CD4-positive, CD25-positive, alpha-beta regulatory T cell (primary cell): ENCODE results near the gene TOMM20L. TPM values are rescaled to one million over a fixed set of nuclear protein-coding genes. Genes with fewer than 3 reads are reported as not detected.
"Not testable (repeated sequence)": the region's sequence is repeated elsewhere in the genome, so short reads cannot be mapped to it uniquely, and the experiment has no call there.

Experiments used
- ATAC-seq, 2 donors: fragments of 150-1000 bp; cut with Tn5 transposase; one replicate each; pipeline ENCODE4 v1.10.0; 2021; ENCODE audit warnings: low read depth in 2 of 2, moderate number of reproducible peaks in 2 of 2, moderate library complexity in 1 of 2
- DNase-seq, 3 donors: peaks; one replicate each; pipeline versions ENCODE4 v3.0.0 to v3.0.0-alpha.2; 2012 to 2022; ENCODE audit warnings: mixed read lengths in 1 of 3
- H3K27ac ChIP-seq: one replicate; pipeline ENCODE4 v1.7.0; 2013; ENCODE audit warnings: mild to moderate bottlenecking, low read length; ENCODE audit not compliant: insufficient read depth, poor library complexity, severe bottlenecking
- H3K27me3 ChIP-seq: one replicate; pipeline ENCODE4 v1.7.0; 2013; ENCODE audit warnings: low read length; ENCODE audit not compliant: control insufficient read depth, insufficient read depth
- H3K36me3 ChIP-seq: one replicate; pipeline ENCODE4 v1.7.0; 2013; ENCODE audit warnings: mild to moderate bottlenecking, low read length, moderate library complexity; ENCODE audit not compliant: control insufficient read depth, insufficient read depth
- H3K4me1 ChIP-seq: 2 replicates; pipeline ENCODE4 v1.7.0; 2013; ENCODE audit warnings: mild to moderate bottlenecking, low read length; ENCODE audit not compliant: insufficient read depth, control insufficient read depth, poor library complexity, severe bottlenecking
- H3K4me3 ChIP-seq: one replicate; pipeline ENCODE4 v1.7.0; 2013; ENCODE audit warnings: low read depth, mild to moderate bottlenecking, low read length, moderate library complexity
- H3K9me3 ChIP-seq, 2 experiments: 1 replicate in 1 of 2; 2 replicates in 1 of 2; pipeline ENCODE4 v1.7.0; 2013; ENCODE audit warnings: low read length in 2 of 2, mild to moderate bottlenecking in 1 of 2, moderate library complexity in 1 of 2; ENCODE audit not compliant: control insufficient read depth in 2 of 2
- H3K27ac Mint-ChIP-seq, 3 donors: one replicate each; pipeline ENCODE4 v1.8.0; 2020 to 2022; ENCODE audit warnings: mild to moderate bottlenecking in 3 of 3, mixed read lengths in 3 of 3, moderate library complexity in 2 of 3
- H3K27me3 Mint-ChIP-seq: one replicate; pipeline ENCODE4 v1.8.0; 2022; ENCODE audit warnings: mild to moderate bottlenecking, mixed read lengths
- H3K36me3 Mint-ChIP-seq: one replicate; pipeline ENCODE4 v1.8.0; 2020; ENCODE audit warnings: mixed read lengths
- H3K4me1 Mint-ChIP-seq, 4 donors: one replicate each; pipeline ENCODE4 v1.8.0; 2020 to 2022; ENCODE audit warnings: mixed read lengths in 4 of 4, mild to moderate bottlenecking in 1 of 4
- H3K4me3 Mint-ChIP-seq, 4 donors: one replicate each; pipeline ENCODE4 v1.8.0; 2020 to 2022; ENCODE audit warnings: mild to moderate bottlenecking in 4 of 4, mixed read lengths in 4 of 4, moderate library complexity in 3 of 4
- H3K9me3 Mint-ChIP-seq, 7 donors: one replicate each; pipeline ENCODE4 v1.8.0; 2020 to 2022; ENCODE audit warnings: mixed read lengths in 7 of 7, mild to moderate bottlenecking in 3 of 7, moderate library complexity in 2 of 7
- polyA plus RNA-seq, 4 donors: library from polyadenylated mRNA; unstranded; fragments of 300-500 nt; fragmentation: Illumina TruSeq; gene quantifications; one replicate each; pipeline ENCODE4 v1.2.3, GENCODE V29; 2021
- total RNA-seq: library from RNA; stranded (reverse); gene quantifications from one replicate; pipeline ENCODE4 v1.2.3, GENCODE V29; 2022

TOMM20L gene
- total and polyA plus RNA-seq, 5 donors from 2014 or later: 0.47 TPM; not detected in 4

DNA sequence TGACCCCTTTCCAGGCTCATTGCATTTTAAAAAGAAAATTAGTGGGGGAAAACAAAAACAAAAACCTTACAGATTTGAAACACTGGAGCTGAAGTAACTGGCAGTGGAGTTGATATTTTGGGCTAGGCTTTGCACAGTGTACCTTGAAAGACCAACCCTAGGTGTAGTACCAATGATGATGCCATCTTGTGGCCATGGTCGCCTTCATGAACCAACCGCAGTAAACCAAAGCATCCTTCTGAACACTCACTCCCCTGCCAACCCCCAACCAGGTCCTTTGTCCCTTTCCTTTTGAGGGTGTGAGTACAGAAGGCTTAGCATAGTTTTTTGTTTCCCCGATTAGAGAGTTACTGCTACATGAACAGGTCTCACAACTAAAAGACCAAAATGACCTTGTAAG lies 5.9 kb downstream of the TOMM20L start:
- Histone ChIP-seq H3K36me3 (no peaks in the 10 kb centered on the region), H3K27me3 (no peaks in the 10 kb centered on the region), H3K4me3 (no peak overlapping the region), H3K4me1 (peaks cover under 1% of the 10 kb centered on the region), H3K9me3 (no peaks in the 10 kb centered on the region), H3K27ac (no peak overlapping the region)
- H3K36me3 Mint-ChIP-seq: peaks cover 4% of the 10 kb centered on the region
- H3K27ac Mint-ChIP-seq: no peak overlapping the region
- DNase-seq (peak in 1 of 3 donors; percentile 34), ATAC-seq (no peak)
- H3K27me3 Mint-ChIP-seq: no peaks in the 10 kb centered on the region
- H3K9me3 Mint-ChIP-seq: no peaks in the 10 kb centered on the region
- H3K4me3 Mint-ChIP-seq: no peak overlapping the region
- H3K4me1 Mint-ChIP-seq: peaks cover 4 to 8% (median 6%) of the 10 kb centered on the region in 4 donors

DNA sequence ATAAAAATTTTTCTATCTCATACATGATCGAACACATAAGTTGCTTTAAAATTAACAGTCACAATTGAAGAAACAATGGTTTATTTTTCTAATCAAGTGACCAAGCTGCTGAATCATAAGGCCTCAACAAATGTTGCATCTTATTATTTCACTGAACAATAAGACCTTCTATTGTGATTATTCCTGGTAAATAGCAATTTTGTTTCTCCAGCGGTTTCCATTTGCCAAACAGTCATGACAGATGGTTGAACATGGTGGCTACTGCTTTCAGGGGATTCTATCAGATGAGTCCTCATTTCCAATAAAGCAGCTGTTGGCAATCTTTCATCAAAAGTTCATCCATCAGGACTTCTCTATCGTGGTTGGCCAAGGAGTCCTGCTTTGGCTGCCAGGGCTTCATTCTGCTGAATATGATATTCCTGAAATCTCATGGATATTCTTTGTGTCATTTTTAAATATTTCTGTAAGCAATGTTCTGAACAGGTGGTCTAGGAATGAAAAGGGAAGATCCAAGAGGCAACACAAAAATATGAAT lies 13.0 kb downstream of the TOMM20L start:
- Mint-ChIP-seq H3K9me3 (no peaks in the 10 kb centered on the region), H3K36me3 (peaks cover 17% of the 10 kb centered on the region), H3K4me1 (peaks cover 0 to 4% (median 1%) of the 10 kb centered on the region in 4 donors), H3K4me3 (no peak overlapping the region), H3K27me3 (no peaks in the 10 kb centered on the region), H3K27ac (no peak overlapping the region)
- H3K4me1 ChIP-seq: no peaks in the 10 kb centered on the region
- no peak for DNase-seq
- no peaks in the 10 kb centered on the region for H3K27me3 ChIP-seq
- H3K27ac ChIP-seq: no peak overlapping the region
- ATAC-seq: no peak
- H3K36me3 ChIP-seq: peaks cover 32% of the 10 kb centered on the region
- H3K9me3 ChIP-seq: no peaks in the 10 kb centered on the region
- H3K4me3 ChIP-seq: no peak overlapping the region

DNA sequence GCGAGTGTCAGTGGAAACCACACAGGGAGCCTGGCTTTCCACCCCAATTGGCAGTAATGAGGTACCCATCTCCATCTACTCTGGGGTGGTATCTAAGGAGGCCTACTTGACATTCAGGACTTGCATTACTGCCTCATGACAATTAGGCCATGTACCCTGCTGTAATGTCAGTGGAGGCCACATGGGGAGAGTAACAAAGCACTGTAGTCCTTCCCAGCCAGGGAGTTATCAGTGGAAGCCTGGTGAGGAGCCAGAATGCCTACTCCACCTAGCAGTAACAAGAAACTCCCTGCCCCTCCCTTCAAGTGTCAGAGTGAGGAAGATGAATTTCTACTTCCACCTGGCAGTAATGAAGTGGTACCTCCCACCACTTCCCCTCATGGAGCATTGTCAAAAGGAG lies 19.1 kb downstream of the TOMM20L start:
- no peak for ATAC-seq

DNA sequence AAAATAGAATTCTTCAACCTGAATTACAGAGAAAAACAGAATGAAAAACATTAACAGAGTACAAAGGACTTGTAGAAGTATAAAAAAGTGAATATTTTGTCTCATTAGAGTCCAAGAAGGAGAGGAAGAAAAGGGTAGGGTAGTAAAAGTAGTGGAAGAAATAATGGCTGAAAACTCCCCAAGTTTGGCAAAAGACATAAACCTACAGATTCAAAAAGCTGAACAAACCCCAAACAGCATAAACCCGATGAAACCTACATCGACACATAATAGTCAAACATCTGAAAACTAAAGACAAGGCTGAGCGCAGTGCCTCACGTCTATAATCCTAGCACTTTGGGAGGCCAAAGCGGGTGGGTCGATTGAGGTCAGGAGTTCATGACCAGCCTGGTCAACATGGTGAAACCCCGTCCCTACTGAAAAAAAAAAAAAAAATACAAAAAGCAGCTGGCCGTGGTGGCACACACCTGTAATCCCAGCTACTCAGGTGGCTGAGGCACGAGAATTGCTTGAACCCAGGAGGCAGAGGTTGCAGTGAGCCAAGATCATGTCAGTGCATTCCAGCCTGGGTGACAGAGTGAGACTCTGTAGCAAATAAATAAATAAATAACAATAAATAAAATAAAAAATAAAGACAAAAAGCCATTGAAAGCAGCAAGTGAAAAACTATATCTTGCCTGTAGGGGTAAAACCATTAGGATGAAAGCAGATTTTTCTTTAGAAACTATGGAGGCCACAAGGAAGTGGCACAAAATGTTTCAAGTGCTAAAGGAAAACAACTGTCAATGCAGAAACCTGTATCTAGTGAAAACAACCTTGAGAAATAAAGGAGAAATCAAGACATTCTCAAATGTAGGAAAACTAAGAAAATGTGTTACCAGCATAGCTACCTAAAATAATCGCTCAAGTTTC lies 20.2 kb downstream of the TOMM20L start:
- no peak for DNase-seq
- H3K27ac ChIP-seq: no peak overlapping the region
- no peaks in the 10 kb centered on the region for H3K9me3 ChIP-seq
- no peaks in the 10 kb centered on the region for H3K27me3 ChIP-seq
- Mint-ChIP-seq H3K27ac (no peak overlapping the region), H3K4me3 (no peak overlapping the region), H3K27me3 (no peaks in the 10 kb centered on the region), H3K36me3 (peaks cover 41% of the 10 kb centered on the region), H3K9me3 (peaks cover 0 to 1% (median 0%) of the 10 kb centered on the region in 7 donors), H3K4me1 (peaks cover 6 to 30% (median 19%) of the 10 kb centered on the region in 4 donors)
- H3K4me3 ChIP-seq: no peak overlapping the region
- no peaks in the 10 kb centered on the region for H3K4me1 ChIP-seq
- ATAC-seq: no peak
- peaks cover 34% of the 10 kb centered on the region for H3K36me3 ChIP-seq

More for the DNA sequence above, 19.1 kb downstream of the TOMM20L start:
- peaks cover 0 to 1% (median 0%) of the 10 kb centered on the region in 7 donors for H3K9me3 Mint-ChIP-seq
- no peaks in the 10 kb centered on the region for H3K27me3 Mint-ChIP-seq
- peaks cover 41% of the 10 kb centered on the region for H3K36me3 Mint-ChIP-seq
- peaks cover 4 to 27% (median 19%) of the 10 kb centered on the region in 4 donors for H3K4me1 Mint-ChIP-seq
- no peak overlapping the region for H3K27ac Mint-ChIP-seq
- Histone ChIP-seq H3K9me3 (no peaks in the 10 kb centered on the region), H3K27me3 (no peaks in the 10 kb centered on the region), H3K27ac (no peak overlapping the region), H3K4me3 (no peak overlapping the region), H3K4me1 (no peaks in the 10 kb centered on the region), H3K36me3 (peaks cover 38% of the 10 kb centered on the region)
- H3K4me3 Mint-ChIP-seq: no peak overlapping the region
- DNase-seq: peak in 1 of 3 donors; percentile 10

GRCh38 chr14:58416934-58417333 lies 21.2 kb downstream of the TOMM20L start:
- not testable (repeated sequence) for H3K9me3 Mint-ChIP-seq, H3K27ac ChIP-seq, H3K27me3 ChIP-seq, H3K27me3 Mint-ChIP-seq, H3K4me3 ChIP-seq, H3K4me3 Mint-ChIP-seq, H3K9me3 ChIP-seq, ATAC-seq, DNase-seq, H3K4me1 ChIP-seq
- H3K36me3 ChIP-seq: peaks cover 36% of the 10 kb centered on the region
- peaks cover 11 to 33% (median 21%) of the 10 kb centered on the region in 4 donors for H3K4me1 Mint-ChIP-seq
- peak overlapping the region in 1 of 3 donors; percentile 15 for H3K27ac Mint-ChIP-seq
- H3K36me3 Mint-ChIP-seq: peaks cover 42% of the 10 kb centered on the region

GRCh38 chr14:58426670-58427280 lies 31.0 kb downstream of the TOMM20L start:
- Histone ChIP-seq H3K27ac (peak overlapping the region; percentile 93), H3K36me3 (peaks cover 16% of the 10 kb centered on the region), H3K27me3 (no peaks in the 10 kb centered on the region), H3K4me1 (peaks cover 25% of the 10 kb centered on the region), H3K9me3 (no peaks in the 10 kb centered on the region), H3K4me3 (peak overlapping the region; percentile 100)
- Mint-ChIP-seq H3K4me1 (peaks cover 23 to 58% (median 32%) of the 10 kb centered on the region in 4 donors), H3K36me3 (peaks cover 15% of the 10 kb centered on the region), H3K4me3 (peak overlapping the region; percentile 84 to 93 (median 92)), H3K27me3 (peaks cover 7% of the 10 kb centered on the region), H3K27ac (peak overlapping the region; percentile 93 to 99 (median 95)), H3K9me3 (no peaks in the 10 kb centered on the region)
- ATAC-seq (peak in 1 of 2 donors; percentile 14), DNase-seq (peak in 1 of 3 donors; percentile 26)

DNA sequence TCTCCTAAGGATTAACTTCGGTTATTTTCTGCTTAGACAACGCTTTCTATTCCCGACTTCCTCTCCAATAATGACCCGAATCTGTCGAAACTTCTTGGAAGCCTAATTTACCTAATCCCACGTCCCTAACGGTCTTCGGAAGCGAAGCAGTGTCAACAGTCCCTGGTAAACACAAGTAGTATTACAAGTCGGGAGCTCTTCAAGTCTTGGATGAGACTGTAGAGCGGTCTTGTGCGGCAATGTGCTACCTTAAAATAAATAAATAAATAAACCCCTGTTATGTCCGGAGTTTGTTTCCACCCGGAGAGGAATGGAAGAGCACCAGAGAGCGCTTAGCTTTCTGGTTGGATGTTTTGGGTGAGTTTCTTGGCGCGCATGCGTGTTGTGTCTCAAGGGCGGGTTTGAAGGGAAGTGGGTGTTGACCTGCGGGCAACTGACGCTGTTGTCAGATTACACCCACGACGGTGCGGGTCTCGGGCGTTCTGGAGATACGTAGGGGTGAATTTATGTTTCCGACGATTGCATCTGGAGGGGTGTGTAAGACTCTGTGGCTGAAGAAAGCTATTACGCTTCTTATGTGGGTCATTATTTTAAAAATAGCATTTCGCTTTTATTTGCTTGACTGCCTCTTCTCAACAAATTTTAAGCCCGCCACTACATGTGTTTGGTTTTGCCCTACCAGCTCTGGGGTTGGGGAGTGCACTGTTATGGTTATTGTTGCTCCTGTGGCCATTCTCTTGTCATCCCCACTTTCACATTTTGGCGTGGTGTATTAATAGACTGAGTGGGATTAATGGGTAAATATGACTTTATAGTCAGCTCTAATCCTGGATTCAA lies 31.8 kb downstream of the TOMM20L start, which contains the start of the genes KIAA0586 and TIMM9:
TSS of gene KIAA0586 (plus strand) at position 439 of the 837 bp plus-strand sequence. CDS start 546 bp downstream, outside the sequence.
TSS of gene TIMM9 (minus strand) at position 251 of the 837 bp plus-strand sequence. CDS start 15,586 bp downstream, outside the sequence.
- Histone ChIP-seq H3K27me3 (no peaks in the 10 kb centered on the region), H3K4me1 (peaks cover 25% of the 10 kb centered on the region), H3K9me3 (no peaks in the 10 kb centered on the region), H3K27ac (peak within 1 kb of the TSS; percentile 93), H3K4me3 (peak within 1 kb of the TSS; percentile 100), H3K36me3 (peaks cover 22% of the 10 kb centered on the region)
- H3K36me3 Mint-ChIP-seq: peaks cover 18% of the 10 kb centered on the region
- H3K4me1 Mint-ChIP-seq: peaks cover 23 to 59% (median 33%) of the 10 kb centered on the region in 4 donors
- H3K27ac Mint-ChIP-seq: peak within 1 kb of the TSS; percentile 93 to 99 (median 95)
- peak; percentile 92 to 94 for ATAC-seq
- peaks cover 7% of the 10 kb centered on the region for H3K27me3 Mint-ChIP-seq
- peak within 1 kb of the TSS; percentile 84 to 93 (median 92) for H3K4me3 Mint-ChIP-seq
- DNase-seq: peak; percentile 95 to 99 (median 98)
- H3K9me3 Mint-ChIP-seq: no peaks in the 10 kb centered on the region
